H1 (cell line): ENCODE measurements around the gene METTL8. TPM values are rescaled to one million over a fixed set of nuclear protein-coding genes. Genes with fewer than 3 reads are reported as not detected.

Source experiments
- CBX5 ChIP-seq: fragments of 300-800, 300-1000 bp; sonication (generic); IDR thresholded peaks from 2 replicates; pipeline ENCODE4 v1.7.1; 2016; ENCODE audit warnings: antibody characterized with exemption, low read length, low read depth
- CHD1 ChIP-seq: IDR thresholded peaks from 2 replicates; pipeline ENCODE4 v1.6.1; 2012; ENCODE audit warnings: low read depth, low read length, improper control_type of control experiment
- KDM1A ChIP-seq: fragments of 200-600, 300-600 bp; sonication (generic); IDR thresholded peaks from 2 replicates; pipeline ENCODE4 v1.7.1; 2016; ENCODE audit warnings: mild to moderate bottlenecking, low read length, borderline replicate concordance
- RNF2 ChIP-seq: fragments of 200-900, 300-1000 bp; sonication (generic); IDR thresholded peaks from 2 replicates; pipeline ENCODE4 v1.7.1; 2016; ENCODE audit warnings: borderline replicate concordance, low read depth, mild to moderate bottlenecking, antibody characterized with exemption, low read length; ENCODE audit not compliant: poor library complexity, severe bottlenecking; ENCODE audit errors: missing control alignments
- SP1 ChIP-seq: IDR thresholded peaks from 2 replicates; pipeline ENCODE4 v1.6.1; 2011; ENCODE audit warnings: low read depth, low read length
- SRF ChIP-seq: IDR thresholded peaks from 2 replicates; pipeline ENCODE4 v1.6.1; 2011; ENCODE audit warnings: mild to moderate bottlenecking, low read depth, low read length, moderate library complexity
- polyA plus RNA-seq, 7 experiments: library from polyadenylated mRNA; depleted of rRNA in 3 of 7; stranded (reverse) in 5 of 7; unstranded in 2 of 7; fragments of >200 nt in 5 of 7; fragments of 200-250 nt in 2 of 7; gene quantifications; 1 replicate in 5 of 7; 2 replicates in 1 of 7; 4 replicates in 1 of 7; pipeline versions ENCODE4 v1.2.1 to v1.2.3, GENCODE V29; 2011 to 2013; ENCODE audit warnings: missing spikeins in 2 of 7, mixed read lengths in 2 of 7
- total RNA-seq: library from RNA; stranded (reverse); fragmentation: NEBNext Ultra II Directional; extraction: Animal tissue kit (Norgen Biotek cat#: 25700); gene quantifications from 2 replicates; pipeline ENCODE4 v1.2.1, GENCODE V29; 2021
- TF ChIP-seq, protein P1 (sequence below): IDR thresholded peaks from 2 replicates; pipeline ENCODE4 v1.6.1; 2012; ENCODE audit warnings: low read length, inconsistent platforms
- TF ChIP-seq, protein P2 (sequence below), 3 experiments: IDR thresholded peaks; 1 replicate in 2 of 3; 2 replicates in 1 of 3; pipeline versions ENCODE4 v1.5.1 to v1.6.1; 2011; ENCODE audit warnings: low read length in 3 of 3, mild to moderate bottlenecking in 3 of 3, inconsistent platforms in 2 of 3, low read depth in 1 of 3, moderate library complexity in 1 of 3; ENCODE audit not compliant: insufficient read depth in 1 of 3; ENCODE audit errors: control extremely low read depth in 1 of 3

Gene METTL8
- total and polyA plus RNA-seq, 2 of the 8 experiments (the other 6 are each of a cell fraction or from before 2014, with no cell fraction given): 17.6 to 79.7 TPM

DNA sequence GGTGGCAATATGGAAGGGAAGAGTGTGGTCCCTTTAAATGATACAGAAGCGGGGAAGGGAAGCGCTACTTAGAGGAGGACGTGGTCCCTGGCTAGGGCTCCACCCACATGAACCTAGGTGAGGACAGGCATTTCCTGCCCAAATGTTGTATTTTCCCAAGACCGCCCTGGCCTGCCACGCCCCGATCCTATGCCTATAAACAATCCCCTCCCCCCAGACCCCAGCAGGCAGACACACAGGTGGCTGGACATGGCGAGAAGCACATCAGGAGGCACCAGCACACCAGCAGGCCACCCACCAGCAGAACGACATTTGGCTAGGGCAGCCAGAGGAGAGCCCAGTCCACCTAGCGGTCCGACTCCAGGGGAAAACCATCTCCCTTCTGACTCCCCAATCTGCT, 47.2 kb downstream of the METTL8 start (continued):
- no peak for TF ChIP-seq KDM1A
- no peak for TF ChIP-seq SP1
- TF ChIP-seq CBX5: no peak
- TF ChIP-seq RNF2: no peak
- TF ChIP-seq, protein P1, sequence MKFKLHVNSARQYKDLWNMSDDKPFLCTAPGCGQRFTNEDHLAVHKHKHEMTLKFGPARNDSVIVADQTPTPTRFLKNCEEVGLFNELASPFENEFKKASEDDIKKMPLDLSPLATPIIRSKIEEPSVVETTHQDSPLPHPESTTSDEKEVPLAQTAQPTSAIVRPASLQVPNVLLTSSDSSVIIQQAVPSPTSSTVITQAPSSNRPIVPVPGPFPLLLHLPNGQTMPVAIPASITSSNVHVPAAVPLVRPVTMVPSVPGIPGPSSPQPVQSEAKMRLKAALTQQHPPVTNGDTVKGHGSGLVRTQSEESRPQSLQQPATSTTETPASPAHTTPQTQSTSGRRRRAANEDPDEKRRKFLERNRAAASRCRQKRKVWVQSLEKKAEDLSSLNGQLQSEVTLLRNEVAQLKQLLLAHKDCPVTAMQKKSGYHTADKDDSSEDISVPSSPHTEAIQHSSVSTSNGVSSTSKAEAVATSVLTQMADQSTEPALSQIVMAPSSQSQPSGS: no peak
- no peak for TF ChIP-seq SRF
- TF ChIP-seq, protein P2, sequence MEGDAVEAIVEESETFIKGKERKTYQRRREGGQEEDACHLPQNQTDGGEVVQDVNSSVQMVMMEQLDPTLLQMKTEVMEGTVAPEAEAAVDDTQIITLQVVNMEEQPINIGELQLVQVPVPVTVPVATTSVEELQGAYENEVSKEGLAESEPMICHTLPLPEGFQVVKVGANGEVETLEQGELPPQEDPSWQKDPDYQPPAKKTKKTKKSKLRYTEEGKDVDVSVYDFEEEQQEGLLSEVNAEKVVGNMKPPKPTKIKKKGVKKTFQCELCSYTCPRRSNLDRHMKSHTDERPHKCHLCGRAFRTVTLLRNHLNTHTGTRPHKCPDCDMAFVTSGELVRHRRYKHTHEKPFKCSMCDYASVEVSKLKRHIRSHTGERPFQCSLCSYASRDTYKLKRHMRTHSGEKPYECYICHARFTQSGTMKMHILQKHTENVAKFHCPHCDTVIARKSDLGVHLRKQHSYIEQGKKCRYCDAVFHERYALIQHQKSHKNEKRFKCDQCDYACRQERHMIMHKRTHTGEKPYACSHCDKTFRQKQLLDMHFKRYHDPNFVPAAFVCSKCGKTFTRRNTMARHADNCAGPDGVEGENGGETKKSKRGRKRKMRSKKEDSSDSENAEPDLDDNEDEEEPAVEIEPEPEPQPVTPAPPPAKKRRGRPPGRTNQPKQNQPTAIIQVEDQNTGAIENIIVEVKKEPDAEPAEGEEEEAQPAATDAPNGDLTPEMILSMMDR (IDR thresholded peaks at IDR 0.05; ENCODE audit: control extremely low read depth in 1 of 3, insufficient read depth in 1 of 3, low read depth in 1 of 3, low read length in 3 of 3): no peak
- no peak for TF ChIP-seq CHD1
